Loucy (cell line): Measurements from ENCODE around the gene SPATA33.

ENCODE experiments used
- H2AFZ ChIP-seq: fragments of 200-600 bp; sonication (generic); 2 replicates; pipeline ENCODE4 v1.6.0; 2016; ENCODE audit warnings: antibody characterized with exemption, mild to moderate bottlenecking, low read length, moderate library complexity
- H3F3A ChIP-seq: fragments of 200-600 bp; 2 replicates; pipeline ENCODE4 v1.6.0; 2016; ENCODE audit warnings: antibody characterized with exemption, low read depth, mild to moderate bottlenecking
- H3K27me3 ChIP-seq: fragments of 200-600 bp; sonication (generic); 2 replicates; pipeline ENCODE4 v1.6.1; 2014; ENCODE audit warnings: low read length, mild to moderate bottlenecking; ENCODE audit not compliant: insufficient read depth, poor library complexity, severe bottlenecking
- H3K36me3 ChIP-seq: fragments of 200-600 bp; sonication (generic); 2 replicates; pipeline ENCODE4 v1.6.1; 2016; ENCODE audit warnings: low read length; ENCODE audit not compliant: insufficient read depth
- H3K4me1 ChIP-seq: fragments of 200-600 bp; sonication (generic); 2 replicates; pipeline ENCODE4 v1.5.1; 2014; ENCODE audit warnings: low read length, mild to moderate bottlenecking; ENCODE audit not compliant: insufficient read depth, poor library complexity, severe bottlenecking
- H3K4me2 ChIP-seq: fragments of 200-600 bp; sonication (generic); 2 replicates; pipeline ENCODE4 v1.6.0; 2014; ENCODE audit warnings: antibody characterized with exemption, low read length, low read depth, mild to moderate bottlenecking; ENCODE audit not compliant: poor library complexity, severe bottlenecking
- H3K4me3 ChIP-seq: fragments of 200-600 bp; sonication (generic); 2 replicates; pipeline ENCODE4 v1.5.1; 2014; ENCODE audit warnings: low read length, mild to moderate bottlenecking, mixed read lengths; ENCODE audit not compliant: poor library complexity, severe bottlenecking
- H3K79me2 ChIP-seq: fragments of 200-600 bp; sonication (generic); 2 replicates; pipeline ENCODE4 v1.6.1; 2014; ENCODE audit warnings: low read length; ENCODE audit not compliant: insufficient read depth
- H3K9ac ChIP-seq: fragments of 200-600 bp; sonication (generic); 2 replicates; pipeline ENCODE4 v1.6.0; 2014; ENCODE audit warnings: mild to moderate bottlenecking, low read depth, low read length, moderate library complexity; ENCODE audit not compliant: poor library complexity, severe bottlenecking
- H3K9me2 ChIP-seq: fragments of 200-600 bp; sonication (generic); replicated peaks from 2 replicates; pipeline ENCODE4 v1.6.1; 2016; ENCODE audit warnings: low read depth, low read length, mixed read lengths
- H3K9me3 ChIP-seq: fragments of 200-600 bp; sonication (generic); 2 replicates; pipeline ENCODE4 v1.6.1; 2014; ENCODE audit warnings: mild to moderate bottlenecking, antibody characterized with exemption, low read length, low read depth; ENCODE audit not compliant: insufficient read depth
- H4K20me1 ChIP-seq: fragments of 200-600 bp; sonication (generic); 2 replicates; pipeline ENCODE4 v1.6.0; 2014; ENCODE audit warnings: antibody characterized with exemption, low read length, mild to moderate bottlenecking; ENCODE audit not compliant: insufficient read depth, poor library complexity, severe bottlenecking
- EZH2phosphoT487 ChIP-seq: fragments of 200-600 bp; IDR thresholded peaks from 2 replicates; pipeline ENCODE4 v1.6.1; 2018; ENCODE audit warnings: antibody characterized with exemption, mild to moderate bottlenecking, moderate library complexity, borderline replicate concordance
- TF ChIP-seq, protein P1 (sequence below): fragments of 200-600 bp; sonication (generic); conservative IDR thresholded peaks from 2 replicates; pipeline ENCODE4 v1.5.1; 2014; ENCODE audit warnings: mild to moderate bottlenecking, antibody characterized with exemption, low read length

Gene SPATA33

DNA sequence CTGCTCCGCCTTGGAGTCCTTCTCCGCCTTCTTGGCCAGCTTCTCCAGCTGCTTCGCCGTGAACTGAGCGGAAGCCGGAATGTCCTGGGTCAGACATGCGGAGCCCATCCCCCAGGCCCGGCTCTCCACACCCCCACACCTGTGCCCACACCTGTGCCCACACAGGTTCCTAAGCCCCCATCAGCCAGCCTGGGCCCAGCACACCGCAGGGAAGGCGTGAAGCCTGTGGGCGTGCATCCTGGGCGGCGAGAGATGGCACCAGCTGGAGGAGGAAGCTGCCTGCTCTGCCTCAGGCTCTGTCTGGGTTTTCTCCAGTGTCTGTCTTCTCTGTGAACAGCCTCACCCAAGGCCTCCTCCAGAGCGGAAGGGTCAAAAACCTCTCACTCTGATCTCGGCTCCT is 6.1 kb upstream of the SPATA33 start:
- H3K79me2 ChIP-seq: peaks cover 16% of the 10 kb centered on the region; the same call in 1 of the 2 replicates
- H2AFZ ChIP-seq: no peak overlapping the region
- no peak overlapping the region for H3K4me2 ChIP-seq
- H3K9ac ChIP-seq: no peak overlapping the region
- no peaks in the 10 kb centered on the region for H3K9me2 ChIP-seq
- no peaks in the 10 kb centered on the region for H3K27me3 ChIP-seq
- H3F3A ChIP-seq: no peaks in the 10 kb centered on the region
- H3K4me3 ChIP-seq: no peak overlapping the region
- H3K4me1 ChIP-seq: peaks cover 3% of the 10 kb centered on the region
- no peak for TF ChIP-seq EZH2phosphoT487
- TF ChIP-seq, protein P1, sequence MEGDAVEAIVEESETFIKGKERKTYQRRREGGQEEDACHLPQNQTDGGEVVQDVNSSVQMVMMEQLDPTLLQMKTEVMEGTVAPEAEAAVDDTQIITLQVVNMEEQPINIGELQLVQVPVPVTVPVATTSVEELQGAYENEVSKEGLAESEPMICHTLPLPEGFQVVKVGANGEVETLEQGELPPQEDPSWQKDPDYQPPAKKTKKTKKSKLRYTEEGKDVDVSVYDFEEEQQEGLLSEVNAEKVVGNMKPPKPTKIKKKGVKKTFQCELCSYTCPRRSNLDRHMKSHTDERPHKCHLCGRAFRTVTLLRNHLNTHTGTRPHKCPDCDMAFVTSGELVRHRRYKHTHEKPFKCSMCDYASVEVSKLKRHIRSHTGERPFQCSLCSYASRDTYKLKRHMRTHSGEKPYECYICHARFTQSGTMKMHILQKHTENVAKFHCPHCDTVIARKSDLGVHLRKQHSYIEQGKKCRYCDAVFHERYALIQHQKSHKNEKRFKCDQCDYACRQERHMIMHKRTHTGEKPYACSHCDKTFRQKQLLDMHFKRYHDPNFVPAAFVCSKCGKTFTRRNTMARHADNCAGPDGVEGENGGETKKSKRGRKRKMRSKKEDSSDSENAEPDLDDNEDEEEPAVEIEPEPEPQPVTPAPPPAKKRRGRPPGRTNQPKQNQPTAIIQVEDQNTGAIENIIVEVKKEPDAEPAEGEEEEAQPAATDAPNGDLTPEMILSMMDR: no peak
- peaks cover 5% of the 10 kb centered on the region; the same call in 1 of the 2 replicates for H3K36me3 ChIP-seq
- H4K20me1 ChIP-seq: no peaks in the 10 kb centered on the region
- H3K9me3 ChIP-seq: no peaks in the 10 kb centered on the region

DNA sequence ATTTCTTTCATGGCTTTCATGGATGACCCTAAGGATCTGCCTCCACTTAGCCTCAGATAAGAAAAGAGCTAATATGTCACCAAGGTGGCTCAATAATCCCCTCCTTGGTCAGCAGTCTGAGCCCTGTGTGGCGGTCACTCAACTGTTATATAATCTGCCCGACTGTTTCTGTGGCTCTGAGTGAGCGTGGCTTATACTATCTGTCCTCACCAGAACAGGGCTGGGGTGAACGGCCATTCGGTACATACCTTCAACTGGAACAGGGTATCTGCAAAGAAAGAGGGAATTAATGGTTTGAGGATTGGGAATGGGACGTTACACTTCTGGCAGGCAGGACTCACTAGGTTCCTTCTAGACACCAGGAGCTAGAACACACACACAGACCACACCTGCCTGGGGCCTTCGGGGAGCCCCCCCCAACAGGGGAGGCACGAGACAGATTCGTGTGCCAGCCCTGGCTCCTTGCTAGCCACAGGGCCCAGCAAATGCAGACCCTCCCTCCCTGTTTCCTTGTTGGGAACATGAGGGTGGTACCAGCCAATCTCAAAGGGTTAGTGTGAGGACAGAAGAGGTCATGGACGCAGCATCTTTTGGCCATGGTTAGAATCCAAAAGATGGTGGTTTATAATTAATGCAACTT is 3.9 kb upstream of the SPATA33 start:
- Histone ChIP-seq H4K20me1 (peaks cover 7% of the 10 kb centered on the region), H3K9me3 (no peaks in the 10 kb centered on the region), H3F3A (no peaks in the 10 kb centered on the region), H3K4me1 (peaks cover 4% of the 10 kb centered on the region), H3K36me3 (no peaks in the 10 kb centered on the region), H3K27me3 (no peaks in the 10 kb centered on the region), H3K9ac (no peak overlapping the region), H3K4me3 (no peak overlapping the region), H2AFZ (no peak overlapping the region), H3K9me2 (no peaks in the 10 kb centered on the region), H3K79me2 (peaks cover 34% of the 10 kb centered on the region), H3K4me2 (no peak overlapping the region)
- TF ChIP-seq, protein P1: no peak
- TF ChIP-seq EZH2phosphoT487: no peak

DNA sequence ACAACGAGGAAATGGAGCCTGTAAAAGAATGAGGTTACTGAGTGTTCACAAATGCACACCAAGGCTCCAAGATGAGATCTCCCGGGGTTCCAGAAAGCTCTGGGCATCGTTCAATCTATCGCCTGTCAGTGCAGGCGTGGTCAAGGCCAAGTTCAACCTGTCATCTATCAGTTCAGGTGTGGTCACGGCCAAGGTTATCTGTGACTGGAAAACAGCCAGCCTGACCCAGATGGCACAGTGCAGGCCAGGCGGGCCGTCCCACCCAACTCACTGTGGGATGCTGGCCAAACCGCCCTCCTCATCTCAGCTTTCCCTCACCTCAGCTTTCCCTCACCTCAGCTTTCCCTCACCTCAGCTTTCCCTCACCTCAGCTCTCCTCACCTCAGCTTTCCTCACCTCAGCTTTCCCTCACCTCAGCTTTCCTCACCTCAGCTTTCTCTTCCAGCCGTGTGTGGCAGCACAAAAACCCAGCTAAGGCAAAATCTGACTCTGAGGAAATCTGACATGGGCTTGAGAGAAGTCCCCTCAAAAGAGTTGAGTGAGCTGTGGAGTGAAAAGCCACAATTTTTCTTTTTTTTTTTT is 2.5 kb upstream of the SPATA33 start:
- H3K36me3 ChIP-seq: no peaks in the 10 kb centered on the region
- H3F3A ChIP-seq: no peaks in the 10 kb centered on the region
- H2AFZ ChIP-seq: no peak overlapping the region
- no peaks in the 10 kb centered on the region for H3K27me3 ChIP-seq
- no peaks in the 10 kb centered on the region for H3K9me3 ChIP-seq
- H3K4me1 ChIP-seq: peaks cover 4% of the 10 kb centered on the region
- no peak overlapping the region for H3K4me3 ChIP-seq
- no peak overlapping the region for H3K9ac ChIP-seq
- TF ChIP-seq, protein P1: no peak
- TF ChIP-seq EZH2phosphoT487: no peak
- H3K9me2 ChIP-seq: no peaks in the 10 kb centered on the region
- H3K4me2 ChIP-seq: peak overlapping the region; percentile 34
- H4K20me1 ChIP-seq: peaks cover 7% of the 10 kb centered on the region
- peaks cover 38% of the 10 kb centered on the region for H3K79me2 ChIP-seq
